Choroid plexus epithelial cell (primary cell): ENCODE results near the gene CBLIF.
"Not testable (repeated sequence)": the region's sequence is repeated elsewhere in the genome, so short reads cannot be mapped to it uniquely, and the experiment has no call there.

Experiments
- DNase-seq: peaks from one replicate; pipeline ENCODE4 v3.0.0-alpha.2; 2010; ENCODE audit warnings: low read depth
- H3K4me3 ChIP-seq: 2 replicates; pipeline ENCODE4 v1.5.1; 2011; ENCODE audit warnings: low read depth, mild to moderate bottlenecking, control low read depth, low read length, moderate library complexity
- TF ChIP-seq, protein P1 (sequence below): conservative IDR thresholded peaks from 2 replicates; pipeline ENCODE4 v1.5.1; 2011; ENCODE audit warnings: low read depth, mild to moderate bottlenecking, control low read depth, inconsistent platforms, low read length, moderate library complexity

The CBLIF gene

DNA sequence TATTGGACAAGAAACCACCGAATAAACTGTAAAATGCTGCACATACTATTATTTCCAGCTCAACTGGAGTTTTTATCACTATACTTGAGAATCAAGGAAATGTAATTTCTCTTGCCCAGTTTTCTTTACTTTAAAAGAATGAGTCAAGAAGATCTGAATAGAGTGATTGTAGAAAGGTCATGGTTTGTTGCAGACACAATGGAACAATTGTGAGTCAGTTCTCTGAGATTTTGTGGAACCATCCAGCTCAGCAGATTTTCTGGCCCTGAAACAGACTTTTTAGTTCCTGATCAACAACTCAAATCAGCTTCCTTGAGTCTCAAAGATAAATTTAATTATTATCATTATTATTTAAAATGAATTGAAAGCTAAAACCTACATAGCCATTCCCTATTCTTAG, 19.7 kb upstream of the CBLIF start:
- TF ChIP-seq, protein P1, sequence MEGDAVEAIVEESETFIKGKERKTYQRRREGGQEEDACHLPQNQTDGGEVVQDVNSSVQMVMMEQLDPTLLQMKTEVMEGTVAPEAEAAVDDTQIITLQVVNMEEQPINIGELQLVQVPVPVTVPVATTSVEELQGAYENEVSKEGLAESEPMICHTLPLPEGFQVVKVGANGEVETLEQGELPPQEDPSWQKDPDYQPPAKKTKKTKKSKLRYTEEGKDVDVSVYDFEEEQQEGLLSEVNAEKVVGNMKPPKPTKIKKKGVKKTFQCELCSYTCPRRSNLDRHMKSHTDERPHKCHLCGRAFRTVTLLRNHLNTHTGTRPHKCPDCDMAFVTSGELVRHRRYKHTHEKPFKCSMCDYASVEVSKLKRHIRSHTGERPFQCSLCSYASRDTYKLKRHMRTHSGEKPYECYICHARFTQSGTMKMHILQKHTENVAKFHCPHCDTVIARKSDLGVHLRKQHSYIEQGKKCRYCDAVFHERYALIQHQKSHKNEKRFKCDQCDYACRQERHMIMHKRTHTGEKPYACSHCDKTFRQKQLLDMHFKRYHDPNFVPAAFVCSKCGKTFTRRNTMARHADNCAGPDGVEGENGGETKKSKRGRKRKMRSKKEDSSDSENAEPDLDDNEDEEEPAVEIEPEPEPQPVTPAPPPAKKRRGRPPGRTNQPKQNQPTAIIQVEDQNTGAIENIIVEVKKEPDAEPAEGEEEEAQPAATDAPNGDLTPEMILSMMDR, result no peak
- no peak for DNase-seq
- no peak overlapping the region for H3K4me3 ChIP-seq

DNA sequence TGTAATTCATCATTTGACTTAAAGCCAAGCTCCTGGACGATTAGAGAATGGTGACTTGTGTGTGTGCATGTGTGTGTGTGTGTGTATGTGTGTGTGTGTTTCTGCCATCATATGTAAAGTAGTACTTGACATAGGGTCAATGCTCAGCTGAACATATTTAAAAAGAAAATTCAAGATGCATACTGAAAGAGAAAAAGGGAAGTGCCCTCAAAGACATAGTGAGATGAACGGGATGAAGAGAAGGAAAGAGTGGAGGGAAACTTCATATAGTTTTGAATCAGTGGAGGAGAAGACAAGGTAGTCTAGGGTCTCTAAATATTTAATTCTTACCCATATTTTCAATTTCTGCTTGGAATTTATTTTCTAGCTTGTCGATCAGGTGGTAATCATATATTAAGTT, 17.0 kb upstream of the CBLIF start:
- H3K4me3 ChIP-seq, result no peak overlapping the region
- TF ChIP-seq, protein P1, result no peak

DNA sequence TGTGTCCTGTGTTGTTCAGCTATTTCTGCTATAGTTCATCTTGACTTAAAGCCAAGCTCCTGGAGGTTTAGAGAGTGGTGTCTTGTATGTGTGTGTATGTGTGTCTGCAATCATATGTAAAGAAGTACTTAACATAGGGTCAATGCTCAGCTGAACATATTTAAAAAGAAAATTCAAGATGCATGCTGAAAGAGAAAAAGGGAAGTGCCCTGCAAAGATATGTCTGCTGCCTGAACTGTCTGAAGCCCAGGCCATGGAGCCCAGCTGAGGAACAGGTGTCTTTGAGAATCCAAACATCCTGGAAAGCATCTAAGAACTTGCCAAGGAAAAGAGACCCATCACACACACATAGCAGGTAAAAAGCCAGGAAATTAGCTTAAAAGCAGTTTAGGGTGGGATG, 14.4 kb upstream of the CBLIF start:
- no peak overlapping the region for H3K4me3 ChIP-seq
- DNase-seq, result no peak
- TF ChIP-seq, protein P1, result no peak

More for the DNA sequence above, 17.0 kb upstream of the CBLIF start:
- DNase-seq, result no peak

DNA sequence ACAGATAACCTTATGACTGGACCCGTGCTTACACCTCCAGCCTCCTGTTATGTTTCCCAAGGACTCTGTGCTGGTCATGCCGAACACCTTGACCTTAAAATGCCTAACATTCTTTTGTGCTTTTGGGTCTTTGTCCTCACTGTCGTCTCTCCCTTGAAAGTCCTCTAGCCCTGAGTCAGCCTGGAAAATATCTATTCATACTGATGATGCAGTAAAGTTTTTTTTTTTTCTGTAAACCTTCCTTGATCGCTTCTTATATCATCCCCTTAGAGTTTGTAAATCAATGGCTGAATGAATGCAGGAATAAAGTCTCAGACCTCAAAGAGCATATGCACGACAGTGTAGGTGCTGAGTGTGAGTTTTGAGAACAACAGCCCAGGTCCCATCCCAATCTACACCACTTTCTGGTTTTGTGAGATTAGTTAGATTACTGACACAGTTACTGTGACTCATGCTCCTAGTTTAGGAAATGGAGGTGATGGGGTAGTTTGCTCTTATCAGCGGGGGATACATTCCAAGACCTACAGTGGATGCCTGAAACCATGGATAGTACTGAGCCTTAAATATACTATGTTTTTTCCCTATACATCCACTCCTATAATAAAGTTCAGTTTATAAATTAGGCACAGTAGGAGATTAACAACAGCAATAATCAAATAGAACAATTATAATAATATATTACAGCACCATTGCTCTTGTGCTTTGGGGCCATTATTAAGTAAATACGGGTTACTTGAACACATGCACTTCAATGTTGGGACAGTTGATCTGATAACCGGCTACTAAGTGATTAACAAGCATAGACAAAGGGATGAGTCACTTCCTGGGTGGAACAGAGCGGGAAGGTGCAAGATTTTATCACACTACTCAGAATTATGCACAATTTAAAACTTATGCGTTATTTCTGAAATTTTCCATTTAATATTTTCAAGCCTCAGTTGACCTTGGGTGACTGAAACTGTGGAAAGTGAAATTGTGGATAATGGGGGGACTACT, 12.4 kb upstream of the CBLIF start:
- TF ChIP-seq, protein P1, result no peak
- DNase-seq, result no peak

DNA sequence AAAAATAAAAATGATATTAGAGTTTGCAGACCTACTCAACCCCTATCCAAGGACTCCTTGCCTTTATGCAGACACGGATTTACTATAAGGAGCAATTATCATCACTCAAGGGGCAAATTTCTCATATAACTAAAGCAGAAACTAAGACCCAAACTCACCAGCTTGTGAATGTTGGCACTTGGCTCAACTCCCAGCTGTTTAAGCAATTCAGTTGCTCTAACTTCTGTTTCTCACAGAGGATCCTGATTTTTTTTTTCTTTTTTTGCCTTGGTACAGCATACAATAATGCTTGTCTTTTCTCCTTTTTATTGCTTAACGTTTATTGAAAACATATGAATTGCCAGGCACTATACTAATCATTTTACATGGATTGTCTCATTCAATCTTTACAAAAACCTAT, 9.6 kb upstream of the CBLIF start:
- no peak for DNase-seq
- TF ChIP-seq, protein P1, result no peak
- H3K4me3 ChIP-seq, result no peak overlapping the region

More for the DNA sequence above, 12.4 kb upstream of the CBLIF start:
- H3K4me3 ChIP-seq, result no peak overlapping the region

DNA sequence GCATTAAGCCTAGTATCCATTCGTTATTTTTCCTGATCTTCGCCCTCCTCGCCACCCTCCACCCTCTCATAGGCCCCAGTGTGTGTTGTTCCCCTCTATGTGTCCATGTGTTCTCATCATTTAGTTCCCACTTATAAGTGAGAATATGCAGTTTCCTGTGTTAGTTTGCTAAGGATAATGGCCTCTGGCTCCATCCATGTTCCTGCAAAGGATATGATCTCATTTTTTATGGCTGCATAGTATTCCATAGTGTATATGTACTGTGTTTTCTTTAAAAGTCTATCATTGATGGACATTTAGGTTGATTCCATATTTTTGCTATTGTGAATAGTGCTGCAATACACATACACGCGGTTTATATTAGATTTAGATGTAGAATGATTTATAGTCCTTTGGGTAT, 6.1 kb upstream of the CBLIF start:
- not testable (repeated sequence) for H3K4me3 ChIP-seq, DNase-seq

DNA sequence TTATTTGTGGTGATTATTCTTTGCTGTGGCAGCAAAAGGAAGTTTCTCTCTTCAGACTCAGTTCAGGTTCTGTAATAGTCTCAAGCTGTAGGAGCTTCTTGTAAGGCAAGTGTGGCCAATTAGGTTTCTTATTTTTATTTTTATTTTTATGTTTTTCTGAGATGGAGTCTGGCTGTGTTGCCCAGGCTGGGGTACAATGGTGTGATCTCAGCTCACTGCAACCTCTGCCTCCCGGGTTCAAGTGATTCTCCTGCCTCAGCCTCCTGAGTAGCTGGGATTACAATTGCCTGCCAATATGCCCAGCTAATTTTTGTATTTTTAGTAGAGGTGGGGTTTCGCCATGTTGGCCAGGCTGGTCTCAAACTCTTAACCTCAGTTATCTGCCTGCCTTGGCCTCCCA, 4.3 kb upstream of the CBLIF start:
- DNase-seq, H3K4me3 ChIP-seq: not testable (repeated sequence)

DNA sequence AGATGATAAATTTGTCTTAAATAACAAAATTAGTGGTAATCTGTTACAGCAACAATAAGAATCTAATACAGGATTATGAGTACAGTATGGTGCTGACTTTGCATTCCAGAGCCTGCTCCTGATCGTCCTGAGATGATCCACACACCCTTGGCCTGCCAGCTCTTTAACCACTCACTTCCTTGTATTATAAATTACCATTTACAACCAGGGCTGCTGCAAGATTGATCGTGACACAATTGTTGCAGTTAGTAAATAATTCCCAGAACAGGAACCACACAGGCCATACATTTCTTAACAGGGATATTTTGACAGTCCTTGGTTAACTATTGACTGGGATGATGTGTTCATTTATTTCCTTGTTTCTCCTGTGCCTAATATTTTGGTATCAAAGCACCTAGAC, 3.8 kb upstream of the CBLIF start:
- TF ChIP-seq, protein P1, result no peak
- no peak for DNase-seq
- H3K4me3 ChIP-seq, result no peak overlapping the region

DNA sequence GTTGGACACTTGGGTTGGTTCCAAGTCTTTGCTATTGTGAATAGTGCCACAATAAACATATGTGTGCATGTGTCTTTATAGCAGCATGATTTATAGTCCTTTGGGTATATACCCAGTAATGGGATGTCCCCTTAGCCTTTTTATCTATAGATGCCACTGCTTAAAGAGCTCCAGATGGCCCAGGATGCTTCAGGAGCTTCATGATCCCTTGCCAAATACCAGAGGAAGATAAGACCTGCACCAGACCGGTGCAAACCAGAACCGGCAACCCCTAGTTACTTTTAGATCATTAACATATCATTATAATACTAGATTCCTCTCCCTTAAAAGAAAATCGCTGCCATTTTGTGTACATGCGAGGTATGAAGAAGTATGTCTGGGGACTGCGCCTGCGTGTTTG, 3.1 kb upstream of the CBLIF start:
- not testable (repeated sequence) for DNase-seq, H3K4me3 ChIP-seq
